HG02840 (cell line): ENCODE results near the gene AK3.
"Not testable (repeated sequence)": the region's sequence is repeated elsewhere in the genome, so short reads cannot be mapped to it uniquely, and the experiment has no call there.

Source experiments
- ATAC-seq: cut with Tn5 transposase; IDR thresholded peaks from one replicate; pipeline ENCODE4 v1.9.1; 2021; ENCODE audit warnings: mild to moderate bottlenecking, moderate library complexity, moderate number of reproducible peaks; ENCODE audit not compliant: unreplicated experiment, low FRiP score

AK3 gene

DNA sequence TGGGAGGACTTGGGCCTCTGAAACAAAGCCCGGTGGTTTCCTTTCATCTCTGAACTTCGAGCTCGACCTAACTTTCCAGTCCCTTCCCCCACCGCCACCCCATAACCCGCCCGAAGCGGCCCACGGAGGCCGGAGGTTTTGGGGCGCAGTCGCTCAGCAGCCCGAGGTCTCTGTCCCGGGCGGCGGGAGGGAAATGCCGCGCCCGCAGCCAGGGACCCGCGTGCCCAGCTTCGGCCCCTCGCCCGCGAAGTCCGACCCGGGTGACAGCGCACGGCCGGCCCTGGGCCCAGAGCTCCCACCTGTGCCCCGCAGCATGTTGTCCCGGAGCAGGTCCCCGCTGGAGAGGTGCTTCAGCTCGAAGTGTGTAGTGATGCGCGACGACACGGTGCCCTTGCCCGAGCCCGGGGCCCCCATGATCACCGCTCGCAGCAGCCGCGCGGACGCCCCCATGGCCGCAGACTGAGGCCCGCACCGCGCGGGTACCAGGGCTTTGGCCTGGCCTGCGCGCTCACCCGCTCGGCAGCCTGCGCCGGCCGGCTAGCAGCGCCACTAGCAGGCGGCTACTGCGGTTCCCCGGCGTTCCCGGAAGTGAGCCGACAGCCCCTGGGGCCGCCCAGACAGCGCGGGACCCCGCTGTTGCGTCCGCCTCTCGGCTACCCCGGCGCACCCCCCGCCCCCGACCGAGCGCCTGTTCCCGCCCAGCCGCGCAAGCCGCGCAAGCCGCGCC lies at the start of gene AK3:
AK3 (minus strand) TSS at position 565 of the 727 bp plus-strand sequence; CDS start at position 450, 115 bp downstream.
- ATAC-seq, result peak; percentile 85

DNA sequence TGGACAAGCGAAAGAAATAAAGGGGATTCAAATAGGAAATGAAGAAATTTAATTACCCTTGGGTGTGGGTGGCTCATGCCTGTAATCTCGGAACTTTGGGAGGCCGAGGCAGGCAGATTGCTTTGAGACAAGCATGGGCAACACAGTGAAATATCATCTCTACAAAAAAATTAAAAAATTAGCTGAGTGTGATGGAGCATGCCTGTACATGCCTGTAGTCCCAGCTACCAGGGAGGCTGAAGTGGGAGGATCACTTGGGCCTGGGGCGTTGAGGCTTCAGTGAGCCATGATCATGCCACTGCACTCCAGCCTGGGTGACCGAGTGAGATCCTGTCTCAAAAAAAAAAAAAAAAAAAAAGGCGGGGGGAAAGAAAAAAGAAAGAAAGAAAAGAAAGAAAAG lies 47.7 kb upstream of the AK3 start:
- no peak for ATAC-seq

DNA sequence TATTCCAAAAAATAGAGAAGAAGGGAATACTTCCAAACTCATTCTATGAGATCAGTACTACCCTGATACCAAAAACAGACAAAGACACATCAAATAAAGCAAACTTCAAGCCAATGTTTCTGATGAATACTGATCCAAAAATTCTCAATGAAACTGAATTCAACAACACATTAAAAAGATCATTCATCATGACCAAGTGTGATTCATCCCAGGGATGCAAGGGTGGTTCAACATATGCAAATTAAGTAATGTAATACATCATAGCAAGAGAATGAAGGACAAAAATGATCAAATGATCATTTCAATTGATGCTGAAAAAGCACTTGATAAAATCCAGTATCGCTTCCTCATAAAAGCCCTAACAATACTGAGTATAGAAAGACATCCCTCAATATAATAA lies 46.9 kb upstream of the AK3 start:
- ATAC-seq, result no peak

DNA sequence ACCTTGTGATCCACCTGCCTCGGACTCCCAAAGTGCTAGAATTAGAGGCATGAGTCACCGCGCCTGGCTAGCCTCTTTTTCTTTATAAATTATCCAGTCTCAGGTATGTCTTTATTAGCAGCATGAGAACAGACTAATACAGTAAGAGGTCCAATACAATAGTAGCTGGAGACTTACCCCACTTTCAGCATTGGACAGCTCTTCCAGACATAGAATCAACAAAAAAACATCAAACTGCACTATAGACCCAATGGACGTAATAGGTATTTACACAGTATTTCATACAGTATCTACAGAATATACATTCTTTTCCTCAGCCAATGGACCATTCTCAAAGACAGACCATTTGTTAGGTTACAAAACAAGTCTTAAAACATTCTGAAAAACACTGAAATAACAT lies 45.6 kb upstream of the AK3 start:
- ATAC-seq, result no peak

DNA sequence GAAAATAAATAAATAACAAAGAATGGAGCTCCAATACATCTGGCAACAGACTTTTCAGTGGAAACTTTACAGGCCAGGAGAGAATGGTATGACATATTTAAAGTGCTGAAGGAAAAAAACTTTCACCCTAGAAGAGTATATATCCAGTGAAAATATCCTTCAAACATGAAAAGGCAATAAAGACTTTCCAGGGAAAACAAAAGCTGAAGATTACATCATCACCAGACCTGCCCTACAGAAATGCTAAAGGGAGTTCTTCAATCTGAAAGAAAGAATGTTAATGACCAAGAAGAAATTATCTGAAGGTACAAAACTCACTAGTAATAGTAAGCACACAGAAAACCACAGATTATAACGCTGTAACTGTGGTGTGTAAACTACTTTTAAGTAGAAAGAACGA lies 43.4 kb upstream of the AK3 start:
- no peak for ATAC-seq

DNA sequence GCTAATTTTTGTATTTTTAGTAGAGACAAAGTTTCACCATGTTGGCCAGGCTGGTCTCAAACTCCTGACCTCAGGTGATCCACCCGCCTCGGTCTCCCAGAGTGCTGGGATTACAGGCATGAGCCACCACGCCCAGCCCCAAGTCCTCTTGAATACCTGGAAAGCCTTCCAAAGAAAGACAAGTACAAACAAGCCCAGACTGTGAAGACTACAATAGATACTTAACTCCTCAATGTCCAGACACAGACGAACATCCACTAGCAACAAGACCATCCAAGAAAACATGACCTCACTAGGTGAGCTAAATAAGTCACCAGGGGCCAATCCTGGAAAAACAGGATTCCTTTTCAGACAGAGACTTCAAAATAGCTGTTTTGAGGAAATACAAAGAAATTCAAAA lies 42.2 kb upstream of the AK3 start:
- not testable (repeated sequence) for ATAC-seq

DNA sequence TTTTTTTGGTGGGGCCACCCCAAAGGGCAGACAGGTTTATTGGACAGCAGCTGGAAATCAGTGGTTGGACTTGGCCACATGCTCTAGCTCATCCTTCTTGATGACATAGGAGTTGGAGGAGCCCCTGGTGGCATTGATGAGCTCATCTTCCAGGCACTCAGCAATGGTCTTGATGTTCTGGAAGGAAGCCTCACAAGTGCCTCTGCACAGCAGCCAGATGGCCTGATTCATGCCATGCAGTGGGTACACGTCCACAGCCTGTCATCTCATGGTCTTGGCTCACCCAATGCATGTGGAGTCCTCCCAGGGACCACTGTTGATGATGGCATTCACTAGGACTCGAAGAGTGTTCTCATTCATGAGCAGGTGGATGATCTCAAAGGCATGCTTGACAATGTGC lies 40.4 kb upstream of the AK3 start:
- ATAC-seq, result no peak

DNA sequence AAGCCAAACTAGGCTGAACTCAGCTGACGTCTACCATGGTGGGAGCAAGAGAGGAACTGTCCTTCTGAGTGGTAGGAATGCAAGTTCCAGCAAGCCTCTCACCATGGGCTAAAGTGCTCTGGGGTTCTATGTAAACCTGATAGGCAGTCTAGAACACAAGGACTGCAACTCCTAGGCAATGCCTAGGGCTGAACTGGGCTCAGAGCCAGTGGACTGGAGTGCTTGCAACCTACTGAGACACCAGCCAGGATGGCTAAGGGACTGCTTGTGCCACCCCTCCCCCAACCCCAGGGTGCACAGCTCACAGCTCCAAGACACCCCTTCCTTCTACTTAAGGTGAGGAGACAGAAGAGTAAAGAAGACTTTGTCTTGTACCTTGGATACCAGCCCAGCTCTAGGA lies 39.6 kb upstream of the AK3 start:
- ATAC-seq, result no peak

DNA sequence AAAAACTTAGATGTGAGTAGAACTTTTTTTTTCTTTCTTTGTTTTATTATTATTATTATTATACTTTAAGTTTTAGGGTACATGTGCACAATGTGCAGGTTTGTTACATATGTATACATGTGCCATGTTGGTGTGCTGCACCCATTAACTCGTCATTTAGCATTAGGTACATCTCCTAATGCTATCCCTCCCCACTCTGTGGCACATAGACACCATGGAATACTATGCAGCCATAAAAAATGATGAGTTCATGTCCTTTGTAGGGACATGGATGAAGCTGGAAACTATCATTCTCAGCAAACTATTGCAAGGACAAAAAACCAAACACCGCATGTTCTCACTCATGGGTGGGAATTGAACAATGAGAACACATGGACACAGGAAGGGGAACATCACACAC lies 34.0 kb upstream of the AK3 start:
- ATAC-seq, result not testable (repeated sequence)

DNA sequence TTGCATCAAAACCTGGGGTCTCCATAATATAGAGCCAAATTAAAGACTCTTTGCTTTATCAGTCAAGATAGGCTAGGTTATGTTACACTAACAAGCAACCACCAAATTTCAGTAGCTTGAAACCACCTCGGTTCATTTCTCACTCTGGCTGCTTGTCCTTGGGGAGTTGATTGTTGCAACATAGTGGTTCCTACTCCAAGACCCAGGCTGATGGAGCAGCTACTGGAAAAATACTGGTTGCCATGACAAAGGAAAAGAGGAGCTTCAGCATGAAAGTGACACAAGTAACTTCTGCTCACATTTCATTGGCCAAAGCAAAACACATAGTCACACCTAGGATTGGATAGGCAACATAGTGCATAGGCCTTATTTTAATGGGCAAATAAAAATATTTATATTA lies 33.2 kb upstream of the AK3 start:
- no peak for ATAC-seq

DNA sequence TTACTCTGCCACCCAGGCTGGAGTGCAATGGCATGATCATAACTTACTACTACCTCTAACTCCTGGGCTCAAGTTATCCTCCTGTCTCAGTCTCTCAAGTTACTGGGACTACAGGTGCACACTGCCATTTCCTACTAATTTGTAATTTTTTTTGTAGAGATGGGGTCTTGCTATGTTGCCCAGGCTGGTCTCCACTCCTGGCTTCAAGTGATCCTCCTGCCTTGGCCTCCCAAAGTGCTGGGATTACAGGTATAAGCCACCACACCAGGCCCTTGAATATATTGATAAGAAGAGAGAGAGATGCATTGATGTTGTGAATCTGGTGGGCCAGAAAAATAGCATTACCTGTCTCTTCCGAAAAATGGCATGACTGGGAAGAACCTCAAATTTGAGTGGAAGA lies 30.8 kb upstream of the AK3 start:
- ATAC-seq, result no peak

DNA sequence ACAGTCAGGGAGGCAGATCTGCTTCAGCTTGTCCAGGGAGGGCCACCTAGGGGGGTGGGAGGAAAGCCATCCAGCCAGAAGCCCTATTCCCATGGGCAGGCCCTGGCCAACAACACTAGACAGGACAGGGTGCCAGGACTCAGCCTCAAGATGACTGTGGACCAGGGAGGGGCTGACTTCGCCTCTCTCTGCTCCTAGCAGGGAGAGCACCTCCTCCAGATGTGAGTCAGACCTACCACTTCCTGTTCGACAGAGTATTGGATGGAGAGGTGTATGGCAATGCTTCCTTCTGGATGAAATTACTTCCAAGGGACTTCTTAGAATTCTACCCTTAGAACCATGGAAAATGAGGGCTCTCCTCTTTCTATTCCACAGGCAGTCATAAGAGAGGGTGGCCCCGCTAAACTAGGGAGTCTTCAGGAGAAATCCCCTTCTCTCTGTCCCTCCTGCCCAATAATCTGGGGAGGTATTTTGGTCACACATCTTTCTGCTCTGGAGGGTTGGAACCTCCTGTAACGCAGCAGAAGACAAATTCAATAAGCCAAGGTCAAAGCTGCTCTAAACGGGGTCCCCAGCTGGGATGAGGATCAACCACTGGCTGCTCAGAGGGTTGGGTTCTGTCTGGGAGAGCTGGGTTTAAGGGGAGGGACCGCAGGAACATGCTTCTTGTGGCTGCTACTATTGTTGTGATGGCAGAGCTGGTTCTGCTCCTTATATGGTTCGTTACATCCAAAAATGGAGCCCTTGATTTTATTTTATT lies 28.5 kb upstream of the AK3 start:
- ATAC-seq, result no peak

DNA sequence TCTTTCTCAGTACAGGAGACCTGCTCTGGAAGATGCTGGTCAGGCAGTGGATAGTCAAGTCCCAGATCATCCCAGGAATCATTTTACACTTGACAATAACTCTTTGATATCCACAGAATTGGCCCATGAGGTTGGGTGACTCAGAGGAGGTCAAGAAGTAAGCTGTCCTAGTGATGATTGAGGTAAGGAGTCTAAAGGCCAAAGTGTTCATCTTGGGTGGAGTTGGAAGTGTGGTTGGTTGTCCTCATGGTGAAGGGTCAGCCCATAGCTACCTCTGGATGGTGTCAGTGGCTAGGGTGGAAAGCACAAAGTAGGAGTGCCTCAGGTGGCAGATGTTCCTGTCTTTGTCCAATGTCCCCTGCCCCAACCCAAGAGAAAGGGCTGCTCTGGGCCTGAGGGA lies 27.7 kb upstream of the AK3 start:
- no peak for ATAC-seq

DNA sequence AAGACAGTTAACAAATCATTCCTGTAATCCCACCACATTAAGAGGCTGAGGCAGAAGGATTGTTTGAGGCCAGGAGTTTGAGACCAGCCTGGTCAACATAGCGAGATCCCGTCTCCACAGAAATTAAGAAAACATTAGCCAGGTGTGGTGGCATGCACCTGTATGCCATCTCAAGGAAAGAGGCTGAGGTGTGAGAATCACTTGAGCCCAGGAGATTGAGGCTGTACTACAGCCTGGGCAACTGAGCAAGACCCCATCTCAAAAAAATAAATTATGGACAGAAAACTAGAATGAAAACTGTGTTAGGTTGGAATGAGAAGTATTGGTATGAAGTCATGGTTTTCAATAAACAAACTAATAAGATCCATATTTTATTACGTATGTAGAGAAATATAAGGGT lies 23.0 kb upstream of the AK3 start:
- no peak for ATAC-seq

DNA sequence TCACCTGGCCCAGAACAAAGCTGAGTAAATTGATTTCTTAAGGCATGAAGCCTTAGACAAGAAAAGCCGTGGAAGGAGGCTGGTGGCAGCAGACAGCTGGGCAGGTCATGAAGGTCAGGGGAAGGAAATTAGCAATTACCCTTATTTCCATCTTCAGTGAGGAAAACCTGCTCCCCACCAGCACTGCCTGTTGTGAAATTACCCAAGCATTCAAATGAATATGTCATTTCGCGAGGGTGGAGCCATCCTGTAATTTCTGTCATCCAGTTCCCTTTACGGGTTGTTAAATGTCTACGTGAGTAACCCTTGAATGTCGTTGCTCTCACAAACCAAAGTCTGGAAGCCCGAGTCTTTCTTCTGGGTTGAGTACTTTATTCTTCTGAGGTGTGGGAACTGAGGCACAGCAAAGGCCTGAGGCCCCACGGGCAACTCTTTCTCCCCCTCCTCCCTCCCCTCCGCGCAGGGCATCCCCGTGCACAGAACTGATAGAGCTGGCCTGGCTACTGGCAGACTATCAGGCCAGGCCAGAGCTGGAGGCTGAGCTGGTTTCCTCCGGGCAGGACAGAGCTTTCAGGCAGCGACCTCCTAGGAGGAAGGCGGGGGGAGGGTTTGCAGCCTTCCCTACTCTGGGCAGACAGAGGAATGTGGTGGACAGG lies 22.0 kb upstream of the AK3 start:
- ATAC-seq, result peak; percentile 37

DNA sequence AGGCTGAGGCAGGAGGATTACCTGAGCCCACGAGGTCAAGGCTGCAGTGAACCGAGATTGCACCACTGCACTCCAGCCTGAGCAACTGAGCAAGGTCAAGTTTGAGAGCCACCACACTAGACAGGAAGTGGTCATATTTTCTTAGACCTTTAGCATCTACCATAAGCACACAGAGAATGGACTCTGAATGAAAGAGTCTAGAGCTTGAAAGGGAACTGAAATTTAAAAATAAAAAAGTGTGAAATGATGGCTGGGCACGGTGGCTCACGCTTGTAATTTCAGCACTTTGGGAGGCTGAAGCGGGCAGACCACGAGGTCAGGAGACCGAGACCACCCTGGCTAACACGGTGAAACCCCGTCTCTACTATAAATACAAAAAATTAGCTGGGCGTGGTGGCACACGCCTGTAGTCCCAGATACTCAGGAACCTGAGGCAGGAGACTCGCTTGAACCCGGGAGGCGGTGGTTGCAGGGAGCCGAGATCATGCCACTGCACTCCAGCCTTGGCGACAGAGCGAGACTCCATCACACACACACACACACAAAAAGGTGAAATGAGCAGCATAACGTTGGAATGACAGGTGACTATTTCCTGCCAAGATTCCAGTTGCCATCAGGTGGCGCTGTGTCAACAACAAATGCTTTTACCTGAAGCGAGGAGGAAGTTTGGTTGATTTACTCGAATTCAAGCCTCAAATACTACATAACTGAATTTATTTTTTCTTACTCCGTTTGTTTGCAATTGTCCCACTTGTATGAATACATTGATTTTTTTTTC lies 21.3 kb upstream of the AK3 start:
- ATAC-seq, result peak; percentile 72

DNA sequence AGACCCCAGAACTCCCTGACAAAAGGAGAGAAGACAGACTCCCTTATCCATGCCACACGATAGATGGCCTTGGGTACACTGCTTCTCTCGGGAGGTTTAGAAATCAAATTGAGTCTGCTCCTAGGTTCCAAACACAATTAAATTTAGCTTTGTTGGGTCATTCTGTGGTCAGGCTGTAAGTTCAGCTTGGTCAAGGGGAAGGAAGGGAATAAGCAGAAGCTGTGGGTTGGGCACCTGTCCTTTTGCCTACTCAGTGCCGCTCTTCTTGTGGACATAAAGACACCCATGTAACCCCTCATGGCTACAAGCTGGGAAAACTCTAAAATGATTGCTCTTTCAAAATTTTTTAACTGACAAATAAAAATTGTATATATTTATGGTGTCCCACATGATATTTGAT lies 19.1 kb upstream of the AK3 start:
- no peak for ATAC-seq

DNA sequence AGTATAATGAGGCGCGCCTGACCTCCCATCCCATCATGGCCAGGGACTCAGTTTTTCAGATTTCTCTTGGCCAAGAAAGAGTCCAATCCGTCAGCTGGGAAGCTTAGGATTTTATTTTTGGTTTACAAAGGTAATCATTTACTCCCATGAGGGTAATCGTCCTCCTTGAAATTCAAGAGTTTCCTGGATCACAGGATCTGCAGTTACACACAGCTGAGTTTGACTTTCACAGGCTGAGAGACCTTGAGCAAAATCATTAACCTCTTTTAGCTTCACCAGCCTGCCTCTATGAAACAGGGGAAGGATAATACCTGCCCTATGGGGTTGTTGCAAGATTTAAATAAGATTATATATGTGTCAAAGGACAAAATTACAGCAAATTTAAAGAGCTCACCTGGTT lies 15.4 kb upstream of the AK3 start:
- no peak for ATAC-seq

DNA sequence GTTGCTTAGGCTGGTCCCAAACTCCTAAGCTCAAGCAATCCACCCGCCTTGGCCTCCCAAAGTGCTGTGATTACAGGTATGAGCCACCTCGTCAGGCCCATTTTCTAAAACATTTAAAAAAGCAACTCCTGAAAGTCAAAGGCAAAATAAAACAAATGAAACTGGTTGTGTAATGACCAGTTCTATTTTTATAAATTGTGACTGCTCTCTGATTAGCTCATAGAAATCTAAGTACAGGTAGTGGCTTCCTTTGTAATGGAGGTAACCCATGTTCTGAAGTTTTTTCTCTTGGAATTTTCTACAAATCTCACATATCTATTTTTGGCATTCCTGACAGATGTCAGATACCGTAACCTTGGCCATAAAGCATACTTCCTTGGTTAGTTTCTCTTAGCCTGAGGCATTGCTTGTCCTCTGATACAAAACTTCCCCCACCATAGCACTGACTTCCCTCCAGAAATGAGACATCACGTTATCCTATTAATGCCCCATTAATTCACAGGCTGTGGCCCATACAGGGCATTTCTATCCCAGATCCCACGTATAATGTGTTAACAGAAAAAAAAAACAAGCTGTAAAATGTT lies 14.1 kb upstream of the AK3 start:
- no peak for ATAC-seq

DNA sequence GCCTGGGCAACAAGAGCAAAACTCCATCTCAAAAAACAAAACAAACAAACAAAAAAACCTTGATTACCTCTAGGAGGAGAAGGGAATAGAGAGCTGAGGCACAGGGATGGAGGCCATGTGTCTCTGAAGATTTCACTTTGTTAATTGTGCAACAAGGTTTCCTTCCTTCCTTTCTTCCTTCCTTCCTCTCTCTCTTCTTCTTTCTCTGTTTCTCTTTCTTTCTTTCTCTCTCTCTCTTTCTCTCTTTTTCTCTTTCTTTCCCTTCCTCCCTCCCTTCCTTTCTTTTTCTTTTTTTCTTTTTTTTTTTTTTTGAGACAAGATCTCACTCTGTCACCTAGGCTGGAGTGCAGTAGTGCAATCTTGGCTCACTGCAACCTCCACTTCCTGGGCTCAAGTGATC lies 13.5 kb upstream of the AK3 start:
- ATAC-seq, result not testable (repeated sequence)
